HepG2 (cell line): ENCODE data around the gene LUC7L2. TPM values are rescaled to one million over a fixed set of nuclear protein-coding genes. Genes with fewer than 3 reads are reported as not detected.

Source experiments
- ATAD3A ChIP-seq: sonication (generic); formaldehyde crosslinking; IDR thresholded peaks from 2 replicates; pipeline ENCODE4 v1.4.0; 2020; ENCODE audit warnings: missing genetic modification reagents
- BORCS8-MEF2B ChIP-seq: sonication (generic); formaldehyde crosslinking; IDR thresholded peaks from 2 replicates; pipeline ENCODE4 v1.8.0; 2022; ENCODE audit warnings: mild to moderate bottlenecking, missing genetic modification reagents
- DMAP1 ChIP-seq: IDR thresholded peaks from 2 replicates; pipeline ENCODE4 v1.6.1; 2016
- FOXA3 ChIP-seq: IDR thresholded peaks from 2 replicates; pipeline ENCODE4 v1.6.1; 2016; ENCODE audit warnings: missing genetic modification reagents, missing compliant biosample characterization
- HNRNPK ChIP-seq: fragments of 200-400 bp; formaldehyde crosslinking; IDR thresholded peaks from 2 replicates; pipeline ENCODE4 v1.6.1; 2018; ENCODE audit warnings: low read length, low read depth, moderate library complexity, mild to moderate bottlenecking; ENCODE audit not compliant: poor library complexity, severe bottlenecking
- JARID2 ChIP-seq: sonication (generic); formaldehyde crosslinking; IDR thresholded peaks from 2 replicates; pipeline ENCODE4 v1.8.1; 2023; ENCODE audit warnings: missing genetic modification reagents, inconsistent platforms; ENCODE audit not compliant: insufficient replicate concordance
- NCOR1 ChIP-seq: fragments of 200-600 bp; sonication (generic); IDR thresholded peaks from 2 replicates; pipeline ENCODE4 v1.7.0; 2017; ENCODE audit warnings: antibody characterized with exemption, low read length, borderline replicate concordance
- PCBP2 ChIP-seq: fragments of 200-400 bp; formaldehyde crosslinking; optimal IDR thresholded peaks from 2 replicates; pipeline ENCODE3; 2018; ENCODE audit warnings: low read length, low read depth; ENCODE audit not compliant: poor library complexity, severe bottlenecking
- RFX5 ChIP-seq: IDR thresholded peaks from 2 replicates; pipeline ENCODE4 v1.6.1; 2011; ENCODE audit warnings: low read depth, low read length, improper control_type of control experiment
- SOX13 ChIP-seq, 3 experiments: fragments of 450-650 bp in 1 of 3; sonication (generic) in 1 of 3; formaldehyde crosslinking in 1 of 3; IDR thresholded peaks in 2 of 3; conservative IDR thresholded peaks in 1 of 3; 2 replicates each; pipeline versions ENCODE4 v1.5.0 to v1.6.1; 2016 to 2020; ENCODE audit warnings: antibody characterized with exemption in 1 of 3, mild to moderate bottlenecking in 1 of 3, missing compliant biosample characterization in 1 of 3, missing genetic modification reagents in 1 of 3, moderate library complexity in 1 of 3
- SP4 ChIP-seq: sonication (generic); formaldehyde crosslinking; IDR thresholded peaks from 2 replicates; pipeline ENCODE4 v1.8.1; 2023; ENCODE audit warnings: mild to moderate bottlenecking, missing genetic modification reagents
- TEAD3 ChIP-seq: optimal IDR thresholded peaks from 2 replicates; pipeline ENCODE3; 2016; ENCODE audit warnings: borderline replicate concordance
- THYN1 ChIP-seq: sonication (generic); formaldehyde crosslinking; IDR thresholded peaks from 2 replicates; pipeline ENCODE4 v1.8.1; 2023; ENCODE audit warnings: low read depth, mild to moderate bottlenecking, moderate library complexity, missing genetic modification reagents, borderline replicate concordance
- ZBTB4 ChIP-seq: sonication (generic); formaldehyde crosslinking; IDR thresholded peaks from 2 replicates; pipeline ENCODE4 v1.4.0; 2020; ENCODE audit warnings: missing genetic modification reagents, mild to moderate bottlenecking, borderline replicate concordance
- ZNF30 ChIP-seq: sonication (generic); formaldehyde crosslinking; IDR thresholded peaks from 2 replicates; pipeline ENCODE4 v1.5.0; 2020; ENCODE audit warnings: mild to moderate bottlenecking, missing genetic modification reagents
- ZNF33A ChIP-seq: sonication (generic); formaldehyde crosslinking; IDR thresholded peaks from 2 replicates; pipeline ENCODE4 v1.5.1; 2020; ENCODE audit warnings: missing genetic modification reagents, mild to moderate bottlenecking, moderate library complexity, borderline replicate concordance
- ZNF629 ChIP-seq: sonication (generic); formaldehyde crosslinking; conservative IDR thresholded peaks from 2 replicates; pipeline ENCODE4 v1.5.0; 2020; ENCODE audit warnings: missing genetic modification reagents
- ZNF710 ChIP-seq: sonication (generic); formaldehyde crosslinking; IDR thresholded peaks from 2 replicates; pipeline ENCODE4 v1.5.0; 2020; ENCODE audit warnings: mild to moderate bottlenecking, missing genetic modification reagents, borderline replicate concordance
- ZSCAN22 ChIP-seq: sonication (generic); formaldehyde crosslinking; IDR thresholded peaks from 2 replicates; pipeline ENCODE4 v1.4.0; 2020; ENCODE audit warnings: mild to moderate bottlenecking, missing genetic modification reagents
- polyA plus RNA-seq, 8 experiments: library from polyadenylated mRNA; depleted of rRNA in 3 of 8; stranded (reverse) in 7 of 8; unstranded in 1 of 8; fragments of >200 nt; fragmentation: Illumina TruSeq in 4 of 8; extraction: Trizol in 4 of 8; gene quantifications; 2 replicates each; pipeline versions ENCODE4 v1.2.1 to v1.2.3, GENCODE V29; 2011 to 2016; ENCODE audit warnings: low read depth in 4 of 8, missing spikeins in 1 of 8, mixed read lengths in 1 of 8; ENCODE audit not compliant: insufficient read depth in 1 of 8
- total RNA-seq, 5 experiments: library from RNA; depleted of rRNA; stranded (reverse); fragments of >200 nt; fragmentation: Illumina TruSeq; extraction: Trizol; gene quantifications; 2 replicates each; pipeline ENCODE4 v1.2.3, GENCODE V29; 2016; ENCODE audit warnings: low read depth in 1 of 5
- TF ChIP-seq, protein P1 (sequence below): sonication (generic); formaldehyde crosslinking; IDR thresholded peaks from 2 replicates; pipeline ENCODE4 v1.4.0; 2020; ENCODE audit warnings: missing genetic modification reagents

The LUC7L2 gene
- total and polyA plus RNA-seq, 2 of the 13 experiments (the other 11 are each of a cell fraction or from before 2014, with no cell fraction given): 17.9 to 50.7 TPM

- TF ChIP-seq ZNF629: no peak
- TF ChIP-seq ZNF30 (CRISPR knock-in tag): no peak
- no peak for TF ChIP-seq ATAD3A (CRISPR knock-in tag)
- no peak for TF ChIP-seq SOX13 (IDR thresholded peaks at IDR 0.05)
- 0 out of 4 replicates have a peak, but pooled peaks of 1 of the 2 experiments have one; percentile 5 for TF ChIP-seq SOX13 (CRISPR knock-in tag; conservative IDR thresholded peaks at IDR 0.05 in 1 of 2, IDR thresholded peaks at IDR 0.05 in 1 of 2)
- TF ChIP-seq, protein P1, sequence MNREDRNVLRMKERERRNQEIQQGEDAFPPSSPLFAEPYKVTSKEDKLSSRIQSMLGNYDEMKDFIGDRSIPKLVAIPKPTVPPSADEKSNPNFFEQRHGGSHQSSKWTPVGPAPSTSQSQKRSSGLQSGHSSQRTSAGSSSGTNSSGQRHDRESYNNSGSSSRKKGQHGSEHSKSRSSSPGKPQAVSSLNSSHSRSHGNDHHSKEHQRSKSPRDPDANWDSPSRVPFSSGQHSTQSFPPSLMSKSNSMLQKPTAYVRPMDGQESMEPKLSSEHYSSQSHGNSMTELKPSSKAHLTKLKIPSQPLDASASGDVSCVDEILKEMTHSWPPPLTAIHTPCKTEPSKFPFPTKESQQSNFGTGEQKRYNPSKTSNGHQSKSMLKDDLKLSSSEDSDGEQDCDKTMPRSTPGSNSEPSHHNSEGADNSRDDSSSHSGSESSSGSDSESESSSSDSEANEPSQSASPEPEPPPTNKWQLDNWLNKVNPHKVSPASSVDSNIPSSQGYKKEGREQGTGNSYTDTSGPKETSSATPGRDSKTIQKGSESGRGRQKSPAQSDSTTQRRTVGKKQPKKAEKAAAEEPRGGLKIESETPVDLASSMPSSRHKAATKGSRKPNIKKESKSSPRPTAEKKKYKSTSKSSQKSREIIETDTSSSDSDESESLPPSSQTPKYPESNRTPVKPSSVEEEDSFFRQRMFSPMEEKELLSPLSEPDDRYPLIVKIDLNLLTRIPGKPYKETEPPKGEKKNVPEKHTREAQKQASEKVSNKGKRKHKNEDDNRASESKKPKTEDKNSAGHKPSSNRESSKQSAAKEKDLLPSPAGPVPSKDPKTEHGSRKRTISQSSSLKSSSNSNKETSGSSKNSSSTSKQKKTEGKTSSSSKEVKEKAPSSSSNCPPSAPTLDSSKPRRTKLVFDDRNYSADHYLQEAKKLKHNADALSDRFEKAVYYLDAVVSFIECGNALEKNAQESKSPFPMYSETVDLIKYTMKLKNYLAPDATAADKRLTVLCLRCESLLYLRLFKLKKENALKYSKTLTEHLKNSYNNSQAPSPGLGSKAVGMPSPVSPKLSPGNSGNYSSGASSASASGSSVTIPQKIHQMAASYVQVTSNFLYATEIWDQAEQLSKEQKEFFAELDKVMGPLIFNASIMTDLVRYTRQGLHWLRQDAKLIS (CRISPR knock-in tag): no peak
- TF ChIP-seq TEAD3 (CRISPR knock-in tag): no peak
- TF ChIP-seq ZNF710 (CRISPR knock-in tag): no peak
- no peak for TF ChIP-seq SP4 (CRISPR knock-in tag)
- no peak for TF ChIP-seq ZNF33A (CRISPR knock-in tag)
- 0 out of 2 replicates have a peak, but pooled peaks have one; percentile 6 for TF ChIP-seq THYN1 (CRISPR knock-in tag)
- no peak for TF ChIP-seq ZBTB4 (CRISPR knock-in tag)
- no peak for TF ChIP-seq FOXA3 (CRISPR knock-in tag)
- no peak; the same call in 1 of the 2 replicates for TF ChIP-seq ZSCAN22
- TF ChIP-seq DMAP1 (CRISPR knock-in tag): 0 out of 2 replicates have a peak, but pooled peaks have one; percentile 4
- no peak for TF ChIP-seq PCBP2
- TF ChIP-seq BORCS8-MEF2B: no peak
- 0 out of 2 replicates have a peak, but pooled peaks have one; percentile 46 for TF ChIP-seq RFX5
- no peak for TF ChIP-seq JARID2 (CRISPR knock-in tag)
- peak; percentile 85 for TF ChIP-seq HNRNPK
- no peak for TF ChIP-seq NCOR1
These were observed 685 bp downstream of the LUC7L2 start (continued) for GRCh38 chr7:139360210-139360947.
